ENCODE measurements around the gene MIX23. TPM values are rescaled to one million over a fixed set of nuclear protein-coding genes. Genes with fewer than 3 reads are reported as not detected.

MIX23 gene
- total RNA-seq (2014; rRNA removed; shearing (Covaris generic)) = 37.8 and 38.3 TPM in 2 replicates

- DNase-seq (ENCODE audit: low spot score) = peak; percentile 97
Measured at GRCh38 chr3:122382888-122383666, at the start of gene MIX23. Gene MIX23 (minus strand): TSS chr3:122383231. CDS start chr3:122383224, 7 bp downstream.

GRCh38 chr3:122430371-122430770, 47.3 kb upstream of the MIX23 start:
- no peak for DNase-seq (ENCODE audit: low spot score)

GRCh38 chr3:122427857-122428471, 44.9 kb upstream of the MIX23 start:
- DNase-seq (ENCODE audit: low spot score) = no peak

GRCh38 chr3:122421836-122422235, 38.8 kb upstream of the MIX23 start:
- no peak for DNase-seq (ENCODE audit: low spot score)

GRCh38 chr3:122421101-122421500, 38.1 kb upstream of the MIX23 start:
- no peak for DNase-seq (ENCODE audit: low spot score)

GRCh38 chr3:122416966-122417365, 33.9 kb upstream of the MIX23 start:
- no peak for DNase-seq (ENCODE audit: low spot score)

GRCh38 chr3:122415762-122416654, 33.0 kb upstream of the MIX23 start, which contains the start of gene WDR5B:
Gene WDR5B (minus strand): TSS chr3:122416062. CDS start chr3:122415528, 534 bp downstream.
- DNase-seq (ENCODE audit: low spot score) = peak; percentile 100

GRCh38 chr3:122415104-122415744, 32.2 kb upstream of the MIX23 start:
- DNase-seq (ENCODE audit: low spot score) = peak; percentile 89

- no peak for DNase-seq (ENCODE audit: low spot score)
Measured at GRCh38 chr3:122414391-122414790, 31.4 kb upstream of the MIX23 start.

- no peak for DNase-seq (ENCODE audit: low spot score)
Measured at GRCh38 chr3:122410639-122411038, 27.6 kb upstream of the MIX23 start.

GRCh38 chr3:122410111-122410510, 27.1 kb upstream of the MIX23 start:
- DNase-seq (ENCODE audit: low spot score) = no peak

GRCh38 chr3:122409446-122409845, 26.4 kb upstream of the MIX23 start:
- no peak for DNase-seq (ENCODE audit: low spot score)

- DNase-seq (ENCODE audit: low spot score) = no peak
Measured at GRCh38 chr3:122407946-122408345, 24.9 kb upstream of the MIX23 start.

- DNase-seq (ENCODE audit: low spot score) = no peak
Measured at GRCh38 chr3:122406198-122406597, 23.2 kb upstream of the MIX23 start.

- no peak for DNase-seq (ENCODE audit: low spot score)
Measured at GRCh38 chr3:122405015-122405414, 22.0 kb upstream of the MIX23 start.

GRCh38 chr3:122403489-122403888, 20.5 kb upstream of the MIX23 start:
- DNase-seq (ENCODE audit: low spot score) = no peak

GRCh38 chr3:122398920-122399319, 15.9 kb upstream of the MIX23 start:
- no peak for DNase-seq (ENCODE audit: low spot score)

GRCh38 chr3:122397201-122397600, 14.2 kb upstream of the MIX23 start:
- DNase-seq (ENCODE audit: low spot score) = no peak

GRCh38 chr3:122396511-122396910, 13.5 kb upstream of the MIX23 start:
- DNase-seq (ENCODE audit: low spot score) = no peak

GRCh38 chr3:122395582-122395981, 12.6 kb upstream of the MIX23 start:
- no peak for DNase-seq (ENCODE audit: low spot score)

GRCh38 chr3:122394173-122394572, 11.1 kb upstream of the MIX23 start:
- no peak for DNase-seq (ENCODE audit: low spot score)
